CD4-positive, CD25-positive, alpha-beta regulatory T cell (primary cell): ENCODE data around the gene SMG6. TPM values are rescaled to one million over a fixed set of nuclear protein-coding genes. Genes with fewer than 3 reads are reported as not detected.
"Not testable (repeated sequence)": the region's sequence is repeated elsewhere in the genome, so short reads cannot be mapped to it uniquely, and the experiment has no call there.

Experiments used
- ATAC-seq, 2 donors: fragments of 150-1000 bp; cut with Tn5 transposase; one replicate each; pipeline ENCODE4 v1.10.0; 2021; ENCODE audit warnings: low read depth in 2 of 2, moderate number of reproducible peaks in 2 of 2, moderate library complexity in 1 of 2
- DNase-seq, 3 donors: peaks; one replicate each; pipeline versions ENCODE4 v3.0.0 to v3.0.0-alpha.2; 2012 to 2022; ENCODE audit warnings: mixed read lengths in 1 of 3
- H3K27ac ChIP-seq: one replicate; pipeline ENCODE4 v1.7.0; 2013; ENCODE audit warnings: mild to moderate bottlenecking, low read length; ENCODE audit not compliant: insufficient read depth, poor library complexity, severe bottlenecking
- H3K27me3 ChIP-seq: one replicate; pipeline ENCODE4 v1.7.0; 2013; ENCODE audit warnings: low read length; ENCODE audit not compliant: control insufficient read depth, insufficient read depth
- H3K36me3 ChIP-seq: one replicate; pipeline ENCODE4 v1.7.0; 2013; ENCODE audit warnings: mild to moderate bottlenecking, low read length, moderate library complexity; ENCODE audit not compliant: control insufficient read depth, insufficient read depth
- H3K4me1 ChIP-seq: 2 replicates; pipeline ENCODE4 v1.7.0; 2013; ENCODE audit warnings: mild to moderate bottlenecking, low read length; ENCODE audit not compliant: insufficient read depth, control insufficient read depth, poor library complexity, severe bottlenecking
- H3K4me3 ChIP-seq: one replicate; pipeline ENCODE4 v1.7.0; 2013; ENCODE audit warnings: low read depth, mild to moderate bottlenecking, low read length, moderate library complexity
- H3K9me3 ChIP-seq, 2 experiments: 1 replicate in 1 of 2; 2 replicates in 1 of 2; pipeline ENCODE4 v1.7.0; 2013; ENCODE audit warnings: low read length in 2 of 2, mild to moderate bottlenecking in 1 of 2, moderate library complexity in 1 of 2; ENCODE audit not compliant: control insufficient read depth in 2 of 2
- H3K27ac Mint-ChIP-seq, 3 donors: one replicate each; pipeline ENCODE4 v1.8.0; 2020 to 2022; ENCODE audit warnings: mild to moderate bottlenecking in 3 of 3, mixed read lengths in 3 of 3, moderate library complexity in 2 of 3
- H3K27me3 Mint-ChIP-seq: one replicate; pipeline ENCODE4 v1.8.0; 2022; ENCODE audit warnings: mild to moderate bottlenecking, mixed read lengths
- H3K36me3 Mint-ChIP-seq: one replicate; pipeline ENCODE4 v1.8.0; 2020; ENCODE audit warnings: mixed read lengths
- H3K4me1 Mint-ChIP-seq, 4 donors: one replicate each; pipeline ENCODE4 v1.8.0; 2020 to 2022; ENCODE audit warnings: mixed read lengths in 4 of 4, mild to moderate bottlenecking in 1 of 4
- H3K4me3 Mint-ChIP-seq, 4 donors: one replicate each; pipeline ENCODE4 v1.8.0; 2020 to 2022; ENCODE audit warnings: mild to moderate bottlenecking in 4 of 4, mixed read lengths in 4 of 4, moderate library complexity in 3 of 4
- H3K9me3 Mint-ChIP-seq, 7 donors: one replicate each; pipeline ENCODE4 v1.8.0; 2020 to 2022; ENCODE audit warnings: mixed read lengths in 7 of 7, mild to moderate bottlenecking in 3 of 7, moderate library complexity in 2 of 7
- polyA plus RNA-seq, 4 donors: library from polyadenylated mRNA; unstranded; fragments of 300-500 nt; fragmentation: Illumina TruSeq; gene quantifications; one replicate each; pipeline ENCODE4 v1.2.3, GENCODE V29; 2021
- total RNA-seq: library from RNA; stranded (reverse); gene quantifications from one replicate; pipeline ENCODE4 v1.2.3, GENCODE V29; 2022

The SMG6 gene
- total and polyA plus RNA-seq, 5 donors from 2014 or later, result 3.3 to 42.9 (median 4.9) TPM

DNA sequence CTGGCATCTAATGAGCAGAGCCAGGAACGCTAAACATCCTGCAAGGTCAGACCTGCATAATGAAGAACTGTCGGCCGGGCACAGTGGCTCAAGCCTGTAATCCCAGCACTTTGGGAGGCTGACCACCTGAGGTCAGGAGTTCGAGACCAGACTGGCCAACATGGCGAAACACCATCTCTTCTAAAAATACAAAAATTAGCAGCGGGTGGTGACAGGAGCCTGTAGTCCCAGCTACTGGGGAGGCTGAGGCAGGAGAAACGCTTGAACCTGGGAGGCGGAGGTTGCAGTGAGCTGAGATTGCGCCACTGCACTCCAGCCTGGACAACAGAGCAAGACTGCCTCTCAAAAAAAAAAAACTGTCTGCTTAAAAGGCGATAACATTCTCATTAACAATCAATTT lies 38.4 kb downstream of the SMG6 start:
- H3K9me3 ChIP-seq, H3K36me3 ChIP-seq, H3K9me3 Mint-ChIP-seq, H3K27me3 Mint-ChIP-seq, H3K27me3 ChIP-seq, DNase-seq, ATAC-seq: not testable (repeated sequence)
- peak overlapping the region; percentile 89 for H3K27ac ChIP-seq
- Mint-ChIP-seq H3K4me3 (peak overlapping the region in 3 of 4 donors; percentile 33 to 79 (median 77)), H3K4me1 (peaks cover 27 to 78% (median 60%) of the 10 kb centered on the region in 4 donors), H3K36me3 (peaks cover 21% of the 10 kb centered on the region), H3K27ac (peak overlapping the region; percentile 97 to 98 (median 98))
- H3K4me3 ChIP-seq, result peak overlapping the region; percentile 82
- peaks cover 69% of the 10 kb centered on the region for H3K4me1 ChIP-seq

DNA sequence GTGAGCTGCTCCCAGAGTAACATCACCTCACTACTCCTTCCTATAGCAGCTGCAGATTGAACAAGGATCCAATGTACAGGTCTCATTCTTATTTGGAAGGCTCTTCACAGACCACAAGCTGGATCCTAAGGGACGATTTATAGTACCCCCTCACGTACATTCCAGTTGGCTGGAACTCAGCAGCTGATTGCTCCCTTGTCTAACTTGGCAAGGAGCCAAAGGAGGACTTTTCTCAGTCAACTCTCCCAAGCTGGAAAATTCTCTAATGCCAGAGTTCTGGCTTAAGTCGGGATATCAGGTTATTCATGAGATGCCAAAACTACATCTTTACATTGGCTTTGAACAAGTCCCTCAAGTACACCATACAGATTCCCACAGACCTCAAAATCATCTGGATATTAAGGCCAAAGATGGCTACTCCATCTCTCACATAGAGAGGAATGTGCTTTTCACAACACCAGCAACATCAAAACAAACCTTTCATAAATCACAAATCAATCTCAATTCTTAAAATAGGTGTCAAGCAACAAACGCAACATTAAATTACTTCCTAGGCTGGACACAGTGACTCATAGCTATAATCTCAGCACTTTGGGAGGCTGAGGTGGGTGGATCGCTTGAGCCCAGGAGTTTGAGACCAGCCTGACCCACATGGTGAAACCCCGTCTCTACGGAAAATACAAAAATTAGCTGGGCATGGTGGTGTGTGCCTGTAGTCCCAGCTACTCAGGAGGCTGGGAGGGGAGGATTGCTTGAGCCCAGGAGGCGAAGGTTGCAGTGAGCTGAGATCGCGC lies 39.3 kb downstream of the SMG6 start:
- H3K27me3 Mint-ChIP-seq, result no peaks in the 10 kb centered on the region
- Histone ChIP-seq H3K27me3 (no peaks in the 10 kb centered on the region), H3K9me3 (no peaks in the 10 kb centered on the region), H3K27ac (peak overlapping the region; percentile 89), H3K4me3 (peak overlapping the region; percentile 33), H3K36me3 (no peaks in the 10 kb centered on the region), H3K4me1 (peaks cover 78% of the 10 kb centered on the region)
- ATAC-seq (no peak), DNase-seq (no peak)
- peaks cover 18% of the 10 kb centered on the region for H3K36me3 Mint-ChIP-seq
- H3K27ac Mint-ChIP-seq, result peak overlapping the region; percentile 97 to 98 (median 98)
- peak overlapping the region; percentile 43 to 77 (median 64) for H3K4me3 Mint-ChIP-seq
- peaks cover 0 to 1% (median 0%) of the 10 kb centered on the region in 7 donors for H3K9me3 Mint-ChIP-seq
- H3K4me1 Mint-ChIP-seq, result peaks cover 35 to 81% (median 65%) of the 10 kb centered on the region in 4 donors

DNA sequence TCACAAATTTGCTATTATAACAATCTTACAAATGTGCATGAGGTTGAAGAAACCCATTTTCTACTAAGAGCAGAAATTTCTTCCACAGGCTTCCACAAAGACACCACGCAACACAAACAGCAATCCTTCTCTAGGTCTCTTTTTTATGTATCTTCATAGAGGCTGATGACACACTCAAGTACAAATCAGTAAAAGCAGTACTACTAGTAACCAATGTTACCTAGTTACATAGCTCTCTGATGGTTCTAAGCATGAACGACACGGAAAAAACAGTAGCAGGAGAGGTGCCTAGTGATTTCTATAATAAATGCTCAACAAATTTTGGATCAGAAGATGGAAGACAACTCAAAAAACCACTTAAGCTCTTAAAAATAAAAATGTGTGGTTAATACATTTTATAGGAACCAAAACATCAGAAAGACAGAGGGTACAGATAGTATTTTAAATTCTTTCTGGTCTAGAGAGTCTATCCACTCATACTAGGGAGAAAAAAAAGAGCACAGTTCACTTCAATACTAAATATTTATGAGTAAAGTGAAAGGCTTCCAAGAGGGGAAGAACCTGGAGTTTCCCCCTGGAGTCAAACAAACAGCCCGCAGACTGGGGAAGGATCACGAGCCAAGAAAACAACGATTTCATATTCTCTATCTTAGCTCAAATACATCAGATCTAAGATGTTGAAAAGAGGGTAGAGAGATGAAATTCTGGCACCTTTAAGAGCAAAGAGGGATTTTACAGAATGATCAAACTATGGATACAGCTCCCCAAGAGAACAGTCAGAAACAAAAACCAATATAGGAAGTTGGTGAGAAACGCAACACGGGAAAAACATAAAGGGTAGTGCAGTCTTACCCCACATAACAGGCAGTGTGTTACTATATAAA lies 40.2 kb downstream of the SMG6 start:
- H3K27ac ChIP-seq, result peak overlapping the region; percentile 89
- H3K36me3 Mint-ChIP-seq, result peaks cover 18% of the 10 kb centered on the region

DNA sequence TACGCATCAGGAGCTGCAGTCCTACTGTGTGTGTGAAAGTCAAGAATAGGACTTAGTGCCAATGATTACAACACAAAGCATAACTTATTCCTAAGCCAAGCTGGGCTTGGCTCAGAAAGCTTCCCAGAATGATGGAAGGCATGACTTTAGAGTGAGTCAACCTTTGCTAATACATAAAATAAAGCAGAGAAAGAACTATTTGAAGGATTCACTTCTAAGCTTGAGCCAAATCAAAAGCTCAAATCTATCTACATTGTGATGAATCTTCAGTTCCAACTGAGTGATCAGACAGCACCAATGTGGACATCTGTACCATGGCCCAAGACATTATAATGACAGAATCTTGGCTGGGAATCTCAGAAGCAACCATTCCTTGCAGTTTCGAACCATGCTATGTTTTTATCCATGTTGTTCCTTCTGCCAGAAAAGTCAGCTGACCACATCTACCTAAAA lies 41.4 kb downstream of the SMG6 start:
- Histone ChIP-seq H3K9me3 (no peaks in the 10 kb centered on the region), H3K36me3 (no peaks in the 10 kb centered on the region), H3K4me1 (peaks cover 76% of the 10 kb centered on the region), H3K4me3 (peak overlapping the region; percentile 2), H3K27ac (peak overlapping the region; percentile 89), H3K27me3 (no peaks in the 10 kb centered on the region)
- ATAC-seq (no peak), DNase-seq (no peak)
- H3K4me1 Mint-ChIP-seq, result peaks cover 35 to 89% (median 67%) of the 10 kb centered on the region in 4 donors
- peaks cover 0 to 1% (median 0%) of the 10 kb centered on the region in 7 donors for H3K9me3 Mint-ChIP-seq
- peak overlapping the region; percentile 47 to 97 (median 52) for H3K27ac Mint-ChIP-seq
- H3K36me3 Mint-ChIP-seq, result peaks cover 14% of the 10 kb centered on the region
- no peaks in the 10 kb centered on the region for H3K27me3 Mint-ChIP-seq
- peak overlapping the region in 1 of 4 donors; percentile 28 for H3K4me3 Mint-ChIP-seq

More for the DNA sequence above, 40.2 kb downstream of the SMG6 start:
- peaks cover 0 to 1% (median 0%) of the 10 kb centered on the region in 7 donors for H3K9me3 Mint-ChIP-seq
- DNase-seq (peak in 1 of 3 donors; percentile 26), ATAC-seq (no peak)
- H3K27ac Mint-ChIP-seq, result peak overlapping the region; percentile 97 to 98 (median 98)
- peak overlapping the region; percentile 61 to 77 (median 71) for H3K4me3 Mint-ChIP-seq
- no peaks in the 10 kb centered on the region for H3K36me3 ChIP-seq
- H3K27me3 Mint-ChIP-seq, result no peaks in the 10 kb centered on the region
- H3K4me1 ChIP-seq, result peaks cover 84% of the 10 kb centered on the region
- peaks cover 35 to 89% (median 70%) of the 10 kb centered on the region in 4 donors for H3K4me1 Mint-ChIP-seq
- no peaks in the 10 kb centered on the region for H3K9me3 ChIP-seq
- H3K4me3 ChIP-seq, result peak overlapping the region; percentile 33
- H3K27me3 ChIP-seq, result no peaks in the 10 kb centered on the region

GRCh38 chr17:2259769-2260536 lies 43.6 kb downstream of the SMG6 start:
- peaks cover 0 to 1% (median 0%) of the 10 kb centered on the region in 7 donors for H3K9me3 Mint-ChIP-seq
- Histone ChIP-seq H3K9me3 (no peaks in the 10 kb centered on the region), H3K4me3 (peak overlapping the region; percentile 52), H3K4me1 (peaks cover 53% of the 10 kb centered on the region), H3K27ac (peak overlapping the region; percentile 68), H3K27me3 (no peaks in the 10 kb centered on the region), H3K36me3 (no peaks in the 10 kb centered on the region)
- peaks cover 15% of the 10 kb centered on the region for H3K36me3 Mint-ChIP-seq
- DNase-seq, result peak; percentile 21 to 81 (median 34)
- H3K27ac Mint-ChIP-seq, result peak overlapping the region; percentile 91 to 98 (median 93)
- peak; percentile 64 to 67 for ATAC-seq
- peak overlapping the region; percentile 67 to 84 (median 74) for H3K4me3 Mint-ChIP-seq
- H3K4me1 Mint-ChIP-seq, result peaks cover 19 to 67% (median 50%) of the 10 kb centered on the region in 4 donors
- H3K27me3 Mint-ChIP-seq, result no peaks in the 10 kb centered on the region

- H3K9me3 ChIP-seq, H3K9me3 Mint-ChIP-seq, H3K27me3 ChIP-seq, ATAC-seq, H3K36me3 ChIP-seq, H3K27me3 Mint-ChIP-seq, DNase-seq: not testable (repeated sequence)
- Mint-ChIP-seq H3K4me1 (peaks cover 25 to 67% (median 54%) of the 10 kb centered on the region in 4 donors), H3K27ac (peak overlapping the region; percentile 61 to 98 (median 93)), H3K36me3 (peaks cover 23% of the 10 kb centered on the region), H3K4me3 (peak overlapping the region in 3 of 4 donors; percentile 67 to 84 (median 72))
- Histone ChIP-seq H3K4me1 (peaks cover 51% of the 10 kb centered on the region), H3K4me3 (peak overlapping the region; percentile 21), H3K27ac (peak overlapping the region; percentile 68)
These were observed 44.8 kb downstream of the SMG6 start for GRCh38 chr17:2258830-2259229.
